Stomach (tissue), 4 donors: Measurements from ENCODE around the gene GNG4.

ENCODE experiments used
- CTCF ChIP-seq, 7 experiments: fragments of 450-650 bp in 4 of 7; fragments of 200-600 bp in 3 of 7; sonication (generic) in 3 of 7; IDR thresholded peaks; one replicate each; pipeline ENCODE4 v1.5.1; 2016 to 2019; ENCODE audit warnings: antibody characterized with exemption in 7 of 7, control low read depth in 2 of 7, mild to moderate bottlenecking in 1 of 7
- EP300 ChIP-seq: sonication (generic); formaldehyde crosslinking; IDR thresholded peaks from one replicate; pipeline ENCODE4 v1.6.1; 2017; ENCODE audit warnings: antibody characterized with exemption

GRCh38 chr1:235608278-235608677 lies 41.3 kb downstream of the GNG4 start:
- TF ChIP-seq CTCF (IDR thresholded peaks at IDR 0.05) (no peak), EP300 (no peak)
